ENCODE data around the gene ZNF664. TPM values are rescaled to one million over a fixed set of nuclear protein-coding genes. Genes with fewer than 3 reads are reported as not detected.

The ZNF664 gene
- total RNA-seq, 2 donors from 2014 or later = 131 to 139 TPM

DNA sequence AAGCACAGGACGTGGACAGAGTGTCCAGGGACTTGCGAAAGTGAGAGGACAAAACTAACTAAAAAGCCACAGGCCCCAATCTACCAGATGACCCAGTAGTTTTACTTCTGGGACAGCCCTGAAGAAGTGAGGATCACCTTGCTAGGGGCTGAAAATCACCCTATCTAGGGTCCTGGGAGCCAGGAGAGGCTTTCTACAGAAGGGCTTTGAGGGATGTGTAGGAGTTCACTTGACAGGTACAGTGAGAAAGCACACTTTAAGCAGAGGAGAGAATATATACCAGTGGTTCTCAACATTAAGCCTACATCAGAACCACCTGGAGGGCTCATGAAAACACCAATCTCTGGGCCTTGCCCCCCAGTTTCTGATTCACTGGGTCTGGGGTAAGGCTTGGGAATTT lies 60.8 kb downstream of the ZNF664 start:
- Mint-ChIP-seq H3K27me3 (ENCODE audit: insufficient read depth) (no peaks in the 10 kb centered on the region), H3K27ac (no peak overlapping the region), H3K4me3 (no peak overlapping the region), H3K9me3 (no peaks in the 10 kb centered on the region), H3K4me1 (peaks cover 12% of the 10 kb centered on the region), H3K36me3 (ENCODE audit: low read depth) (no peaks in the 10 kb centered on the region)
- Histone ChIP-seq H3K27ac (ENCODE audit: low read depth, low read length) (no peak overlapping the region), H3K36me3 (ENCODE audit: control insufficient read depth, insufficient read depth, low read length) (no peaks in the 10 kb centered on the region), H3K9me3 (ENCODE audit: control insufficient read depth, low read length) (no peaks in the 10 kb centered on the region), H3K4me1 (ENCODE audit: control insufficient read depth, insufficient read depth, low read length) (no peaks in the 10 kb centered on the region), H3K27me3 (ENCODE audit: control insufficient read depth, insufficient read depth, low read length, poor library complexity, severe bottlenecking) (no peaks in the 10 kb centered on the region), H3K9ac (ENCODE audit: extremely low read depth, low read length, poor library complexity, severe bottlenecking) (no peak overlapping the region), H3K4me3 (ENCODE audit: low read length) (no peak overlapping the region)
- DNase-seq = no peak
- TF ChIP-seq, protein P1, sequence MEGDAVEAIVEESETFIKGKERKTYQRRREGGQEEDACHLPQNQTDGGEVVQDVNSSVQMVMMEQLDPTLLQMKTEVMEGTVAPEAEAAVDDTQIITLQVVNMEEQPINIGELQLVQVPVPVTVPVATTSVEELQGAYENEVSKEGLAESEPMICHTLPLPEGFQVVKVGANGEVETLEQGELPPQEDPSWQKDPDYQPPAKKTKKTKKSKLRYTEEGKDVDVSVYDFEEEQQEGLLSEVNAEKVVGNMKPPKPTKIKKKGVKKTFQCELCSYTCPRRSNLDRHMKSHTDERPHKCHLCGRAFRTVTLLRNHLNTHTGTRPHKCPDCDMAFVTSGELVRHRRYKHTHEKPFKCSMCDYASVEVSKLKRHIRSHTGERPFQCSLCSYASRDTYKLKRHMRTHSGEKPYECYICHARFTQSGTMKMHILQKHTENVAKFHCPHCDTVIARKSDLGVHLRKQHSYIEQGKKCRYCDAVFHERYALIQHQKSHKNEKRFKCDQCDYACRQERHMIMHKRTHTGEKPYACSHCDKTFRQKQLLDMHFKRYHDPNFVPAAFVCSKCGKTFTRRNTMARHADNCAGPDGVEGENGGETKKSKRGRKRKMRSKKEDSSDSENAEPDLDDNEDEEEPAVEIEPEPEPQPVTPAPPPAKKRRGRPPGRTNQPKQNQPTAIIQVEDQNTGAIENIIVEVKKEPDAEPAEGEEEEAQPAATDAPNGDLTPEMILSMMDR (conservative IDR thresholded peaks at IDR 0.05) = no peak
- WGBS, 2 experiments (ENCODE audit: insufficient coverage in 1 of 2, insufficient read length in 1 of 2) = 83 to 100% methylated on average over 1 to 2 of the region's 2 CpGs

DNA sequence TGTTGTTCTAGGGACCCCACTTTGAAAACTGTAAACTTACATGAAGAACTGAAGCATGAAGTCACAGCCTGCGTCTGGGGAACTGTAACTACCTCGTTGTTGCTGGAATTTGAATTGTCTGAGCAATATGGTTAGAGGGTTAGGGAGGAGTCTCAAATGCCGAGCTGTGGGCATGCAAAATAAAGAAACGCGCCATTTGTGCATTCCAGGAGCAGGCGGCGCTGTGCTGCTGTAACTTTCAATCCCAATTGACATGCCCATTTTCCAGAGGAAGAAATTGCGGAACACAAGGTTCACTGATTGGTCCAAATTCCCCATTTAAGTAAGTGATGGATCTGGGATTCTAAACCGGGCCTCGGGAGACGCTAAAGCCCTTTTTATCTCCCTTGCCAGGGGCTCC lies 61.3 kb downstream of the ZNF664 start:
- no peak overlapping the region for H3K27ac ChIP-seq (ENCODE audit: low read depth, low read length)
- TF ChIP-seq, protein P1 (conservative IDR thresholded peaks at IDR 0.05) = no peak
- H3K4me1 ChIP-seq (ENCODE audit: control insufficient read depth, insufficient read depth, low read length) = no peaks in the 10 kb centered on the region
- H3K4me3 Mint-ChIP-seq = no peak overlapping the region
- no peak overlapping the region for H3K4me3 ChIP-seq (ENCODE audit: low read length)
- no peak overlapping the region for H3K9ac ChIP-seq (ENCODE audit: extremely low read depth, low read length, poor library complexity, severe bottlenecking)
- WGBS, 2 experiments (ENCODE audit: insufficient coverage in 1 of 2, insufficient read length in 1 of 2) = 87 to 92% methylated on average over 11 of the region's 11 CpGs
- no peaks in the 10 kb centered on the region for H3K9me3 ChIP-seq (ENCODE audit: control insufficient read depth, low read length)
- H3K27me3 Mint-ChIP-seq (ENCODE audit: insufficient read depth) = no peaks in the 10 kb centered on the region
- H3K4me1 Mint-ChIP-seq = peaks cover 12% of the 10 kb centered on the region
- no peaks in the 10 kb centered on the region for H3K9me3 Mint-ChIP-seq
- H3K36me3 Mint-ChIP-seq (ENCODE audit: low read depth) = no peaks in the 10 kb centered on the region
- H3K27me3 ChIP-seq (ENCODE audit: control insufficient read depth, insufficient read depth, low read length, poor library complexity, severe bottlenecking) = no peaks in the 10 kb centered on the region
- H3K27ac Mint-ChIP-seq = no peak overlapping the region
- H3K36me3 ChIP-seq (ENCODE audit: control insufficient read depth, insufficient read depth, low read length) = no peaks in the 10 kb centered on the region
- DNase-seq = no peak

GRCh38 chr12:124035163-124035562 lies 62.1 kb downstream of the ZNF664 start:
- Mint-ChIP-seq H3K27me3 (ENCODE audit: insufficient read depth) (no peaks in the 10 kb centered on the region), H3K36me3 (ENCODE audit: low read depth) (no peaks in the 10 kb centered on the region), H3K4me1 (peaks cover 12% of the 10 kb centered on the region), H3K27ac (no peak overlapping the region), H3K9me3 (no peaks in the 10 kb centered on the region), H3K4me3 (no peak overlapping the region)
- Histone ChIP-seq H3K27ac (ENCODE audit: low read depth, low read length) (no peak overlapping the region), H3K9me3 (ENCODE audit: control insufficient read depth, low read length) (no peaks in the 10 kb centered on the region), H3K9ac (ENCODE audit: extremely low read depth, low read length, poor library complexity, severe bottlenecking) (no peak overlapping the region), H3K4me3 (ENCODE audit: low read length) (no peak overlapping the region), H3K27me3 (ENCODE audit: control insufficient read depth, insufficient read depth, low read length, poor library complexity, severe bottlenecking) (no peaks in the 10 kb centered on the region), H3K36me3 (ENCODE audit: control insufficient read depth, insufficient read depth, low read length) (no peaks in the 10 kb centered on the region), H3K4me1 (ENCODE audit: control insufficient read depth, insufficient read depth, low read length) (no peaks in the 10 kb centered on the region)
- WGBS, 2 experiments (ENCODE audit: insufficient coverage in 1 of 2, insufficient read length in 1 of 2) = 87 to 100% methylated on average over 1 to 2 of the region's 2 CpGs
- TF ChIP-seq, protein P1 (conservative IDR thresholded peaks at IDR 0.05) = no peak
- DNase-seq = no peak
